LoVo (cell line): ENCODE measurements around the gene FRAS1.
A peak's percentile ranks its signal among the peaks of the same experiment; 100 is the strongest.
"Not testable (repeated sequence)": the region's sequence is repeated elsewhere in the genome, so short reads cannot be mapped to it uniquely, and the experiment has no call there.

ENCODE experiments used
- DNase-seq: peaks from one replicate; pipeline ENCODE4 v3.0.0-alpha.2; 2016; ENCODE audit warnings: low spot score

FRAS1 gene

GRCh38 chr4:78439328-78439727, 382.2 kb downstream of the FRAS1 start:
- peak; percentile 14 for DNase-seq

- no peak for DNase-seq
These were observed 384.6 kb downstream of the FRAS1 start for GRCh38 chr4:78441756-78442155.

- no peak for DNase-seq
These were observed 389.5 kb downstream of the FRAS1 start for GRCh38 chr4:78446619-78447018.

- DNase-seq, result no peak
These were observed 394.3 kb downstream of the FRAS1 start for GRCh38 chr4:78451407-78451806.

GRCh38 chr4:78454016-78454415, 396.9 kb downstream of the FRAS1 start:
- no peak for DNase-seq

GRCh38 chr4:78457751-78458150, 400.6 kb downstream of the FRAS1 start:
- DNase-seq, result no peak

- no peak for DNase-seq
These were observed 402.2 kb downstream of the FRAS1 start for GRCh38 chr4:78459327-78459726.

- no peak for DNase-seq
These were observed 403.2 kb downstream of the FRAS1 start for GRCh38 chr4:78460368-78460767.

- DNase-seq, result no peak
These were observed 407.1 kb downstream of the FRAS1 start for GRCh38 chr4:78464265-78464664.

GRCh38 chr4:78467223-78467622, 410.1 kb downstream of the FRAS1 start:
- not testable (repeated sequence) for DNase-seq

- DNase-seq, result no peak
These were observed 411.1 kb downstream of the FRAS1 start for GRCh38 chr4:78468272-78468671.

GRCh38 chr4:78476108-78476704, 419.1 kb downstream of the FRAS1 start:
- DNase-seq, result no peak

- no peak for DNase-seq
These were observed 420.2 kb downstream of the FRAS1 start for GRCh38 chr4:78477276-78477675.

- no peak for DNase-seq
These were observed 421.4 kb downstream of the FRAS1 start for GRCh38 chr4:78478523-78478922.

- no peak for DNase-seq
These were observed 423.2 kb downstream of the FRAS1 start for GRCh38 chr4:78480286-78480685.

GRCh38 chr4:78481180-78481579, 424.1 kb downstream of the FRAS1 start:
- DNase-seq, result no peak

- DNase-seq, result no peak
These were observed 425.2 kb downstream of the FRAS1 start for GRCh38 chr4:78482281-78482680.

- no peak for DNase-seq
These were observed 426.7 kb downstream of the FRAS1 start for GRCh38 chr4:78483811-78484210.

- no peak for DNase-seq
These were observed 427.5 kb downstream of the FRAS1 start for GRCh38 chr4:78484574-78484973.

GRCh38 chr4:78493731-78494130, 436.6 kb downstream of the FRAS1 start:
- DNase-seq, result no peak

GRCh38 chr4:78496021-78496643, 439.0 kb downstream of the FRAS1 start:
- DNase-seq, result no peak

- not testable (repeated sequence) for DNase-seq
These were observed 449.1 kb downstream of the FRAS1 start for GRCh38 chr4:78506260-78506659.

- DNase-seq, result no peak
These were observed 451.9 kb downstream of the FRAS1 start for GRCh38 chr4:78509043-78509442.

- DNase-seq, result no peak
These were observed 453.0 kb downstream of the FRAS1 start for GRCh38 chr4:78510108-78510507.
